GM20000 (cell line): Measurements from ENCODE around the gene PRDM5.

Experiments used
- DNase-seq: peaks from one replicate; pipeline ENCODE4 v3.0.0; 2012; ENCODE audit warnings: low spot score
- CTCF ChIP-seq: IDR thresholded peaks from 2 replicates; pipeline ENCODE4 v1.5.1; 2012; ENCODE audit warnings: mild to moderate bottlenecking, control low read depth; ENCODE audit errors: extremely low read depth, missing control alignments

Gene PRDM5

GRCh38 chr4:120837656-120838055 is 84.9 kb downstream of the PRDM5 start:
- no peak for DNase-seq
- TF ChIP-seq CTCF, result no peak

- DNase-seq, result no peak
- no peak for TF ChIP-seq CTCF
These were observed 87.2 kb downstream of the PRDM5 start for GRCh38 chr4:120835342-120835741.

- no peak for TF ChIP-seq CTCF
- no peak for DNase-seq
These were observed 92.3 kb downstream of the PRDM5 start for GRCh38 chr4:120830204-120830603.

GRCh38 chr4:120829113-120829831 is 93.3 kb downstream of the PRDM5 start:
- DNase-seq, result no peak
- TF ChIP-seq CTCF, result no peak

GRCh38 chr4:120826853-120827252 is 95.7 kb downstream of the PRDM5 start:
- TF ChIP-seq CTCF, result no peak
- no peak for DNase-seq

GRCh38 chr4:120826449-120826848 is 96.1 kb downstream of the PRDM5 start:
- no peak for DNase-seq
- no peak for TF ChIP-seq CTCF

- TF ChIP-seq CTCF, result no peak
- DNase-seq, result no peak
These were observed 97.6 kb downstream of the PRDM5 start for GRCh38 chr4:120824946-120825345.
